ENCODE measurements around the gene ZMIZ1.
A peak's percentile ranks its signal among the peaks of the same experiment; 100 is the strongest.

ZMIZ1 gene

DNA sequence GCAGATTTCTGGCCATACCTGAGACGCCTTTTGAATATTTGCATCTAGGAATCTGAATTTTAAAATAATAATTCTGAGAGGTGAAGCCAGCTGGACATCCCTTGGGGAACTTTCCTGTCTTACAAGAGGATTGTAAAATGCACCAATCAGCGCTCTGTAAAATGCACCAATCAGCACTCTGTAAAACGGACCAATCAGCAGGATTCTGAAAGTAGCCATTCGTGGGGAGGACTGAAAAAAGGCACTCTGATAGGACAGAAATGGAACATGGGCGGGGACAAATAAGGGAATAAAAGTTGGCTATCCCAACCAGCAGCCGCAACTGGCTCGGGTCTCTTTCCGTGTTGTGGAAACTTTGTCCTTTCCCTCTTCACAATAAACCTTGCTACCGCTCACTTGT lies 288.4 kb downstream of the ZMIZ1 start:
- peak; percentile 3 for DNase-seq
- no peaks in the 10 kb centered on the region for H3K27me3 ChIP-seq (ENCODE audit: insufficient read depth, low read depth, severe bottlenecking)
- H3K36me3 ChIP-seq, result peaks cover 42% of the 10 kb centered on the region
- H3K27ac ChIP-seq, result no peak overlapping the region
- TF ChIP-seq, protein P1, sequence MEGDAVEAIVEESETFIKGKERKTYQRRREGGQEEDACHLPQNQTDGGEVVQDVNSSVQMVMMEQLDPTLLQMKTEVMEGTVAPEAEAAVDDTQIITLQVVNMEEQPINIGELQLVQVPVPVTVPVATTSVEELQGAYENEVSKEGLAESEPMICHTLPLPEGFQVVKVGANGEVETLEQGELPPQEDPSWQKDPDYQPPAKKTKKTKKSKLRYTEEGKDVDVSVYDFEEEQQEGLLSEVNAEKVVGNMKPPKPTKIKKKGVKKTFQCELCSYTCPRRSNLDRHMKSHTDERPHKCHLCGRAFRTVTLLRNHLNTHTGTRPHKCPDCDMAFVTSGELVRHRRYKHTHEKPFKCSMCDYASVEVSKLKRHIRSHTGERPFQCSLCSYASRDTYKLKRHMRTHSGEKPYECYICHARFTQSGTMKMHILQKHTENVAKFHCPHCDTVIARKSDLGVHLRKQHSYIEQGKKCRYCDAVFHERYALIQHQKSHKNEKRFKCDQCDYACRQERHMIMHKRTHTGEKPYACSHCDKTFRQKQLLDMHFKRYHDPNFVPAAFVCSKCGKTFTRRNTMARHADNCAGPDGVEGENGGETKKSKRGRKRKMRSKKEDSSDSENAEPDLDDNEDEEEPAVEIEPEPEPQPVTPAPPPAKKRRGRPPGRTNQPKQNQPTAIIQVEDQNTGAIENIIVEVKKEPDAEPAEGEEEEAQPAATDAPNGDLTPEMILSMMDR (IDR thresholded peaks at IDR 0.05; ENCODE audit: low read depth, low read length), result no peak
- no peak overlapping the region for H3K4me3 ChIP-seq (ENCODE audit: low read depth, low read length)
- H3K9me3 ChIP-seq (ENCODE audit: severe bottlenecking), result no peaks in the 10 kb centered on the region

DNA sequence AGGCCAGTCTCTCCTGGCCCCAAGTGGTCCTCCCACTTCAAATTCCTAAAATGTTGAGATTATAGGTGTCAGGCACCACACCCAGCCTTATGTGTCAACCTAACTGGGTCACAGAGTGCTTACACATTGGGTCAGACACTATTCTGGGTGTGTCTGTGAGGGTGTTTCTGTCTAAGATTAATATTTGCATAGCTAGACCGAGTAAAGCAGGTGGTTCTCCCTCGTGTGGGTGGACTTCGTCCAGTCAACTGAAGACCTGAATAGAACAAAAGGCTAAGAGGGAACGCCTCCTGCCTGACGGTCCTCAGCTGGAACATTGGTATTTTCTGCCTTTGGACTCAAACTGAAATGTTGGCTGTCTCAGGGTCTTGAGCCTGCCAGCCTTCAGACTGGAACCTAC lies 290.0 kb downstream of the ZMIZ1 start:
- no peaks in the 10 kb centered on the region for H3K27me3 ChIP-seq (ENCODE audit: insufficient read depth, low read depth, severe bottlenecking)
- TF ChIP-seq, protein P1 (IDR thresholded peaks at IDR 0.05; ENCODE audit: low read depth, low read length), result no peak
- H3K4me3 ChIP-seq (ENCODE audit: low read depth, low read length), result no peak overlapping the region
- H3K9me3 ChIP-seq (ENCODE audit: severe bottlenecking), result no peaks in the 10 kb centered on the region
- DNase-seq, result no peak
- H3K27ac ChIP-seq, result no peak overlapping the region
- peaks cover 26% of the 10 kb centered on the region for H3K36me3 ChIP-seq

DNA sequence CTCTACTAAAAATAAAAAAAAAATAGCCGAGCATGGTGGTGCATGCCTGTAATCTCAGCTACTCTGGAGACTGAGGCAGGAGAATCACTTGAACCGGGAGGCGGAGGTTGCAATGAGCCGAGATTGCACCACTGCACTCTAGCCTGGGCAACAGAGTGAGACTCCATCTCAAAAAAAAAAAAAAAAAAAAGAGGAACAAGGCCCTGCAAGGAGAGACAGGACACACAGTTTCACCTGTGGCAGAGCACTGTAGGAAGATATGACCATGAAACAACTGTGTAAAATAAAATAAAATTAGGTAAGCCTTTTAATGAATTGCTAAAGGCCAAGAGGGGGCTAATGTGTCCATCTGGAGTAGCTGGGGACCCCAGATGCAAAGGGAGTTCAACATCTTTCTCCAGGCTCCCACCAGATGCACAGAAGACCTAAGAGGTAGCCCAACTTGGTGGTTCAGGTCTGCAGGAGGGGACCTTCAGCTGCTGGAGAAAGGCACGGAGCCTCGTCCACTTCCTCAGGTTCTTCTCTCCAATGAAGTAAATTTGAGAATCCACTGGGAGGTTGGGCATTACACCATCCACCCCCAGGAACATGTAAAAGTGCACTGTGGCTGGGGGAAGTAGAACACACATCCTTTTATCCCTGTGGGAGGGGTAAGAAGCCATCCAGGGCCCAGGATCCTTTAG lies 291.2 kb downstream of the ZMIZ1 start:
- peak; percentile 2 for DNase-seq
- H3K9me3 ChIP-seq (ENCODE audit: severe bottlenecking), result no peaks in the 10 kb centered on the region
- no peak overlapping the region for H3K4me3 ChIP-seq (ENCODE audit: low read depth, low read length)
- H3K27me3 ChIP-seq (ENCODE audit: insufficient read depth, low read depth, severe bottlenecking), result no peaks in the 10 kb centered on the region
- H3K27ac ChIP-seq, result no peak overlapping the region
- H3K36me3 ChIP-seq, result peaks cover 14% of the 10 kb centered on the region
- TF ChIP-seq, protein P1 (IDR thresholded peaks at IDR 0.05; ENCODE audit: low read depth, low read length), result no peak

DNA sequence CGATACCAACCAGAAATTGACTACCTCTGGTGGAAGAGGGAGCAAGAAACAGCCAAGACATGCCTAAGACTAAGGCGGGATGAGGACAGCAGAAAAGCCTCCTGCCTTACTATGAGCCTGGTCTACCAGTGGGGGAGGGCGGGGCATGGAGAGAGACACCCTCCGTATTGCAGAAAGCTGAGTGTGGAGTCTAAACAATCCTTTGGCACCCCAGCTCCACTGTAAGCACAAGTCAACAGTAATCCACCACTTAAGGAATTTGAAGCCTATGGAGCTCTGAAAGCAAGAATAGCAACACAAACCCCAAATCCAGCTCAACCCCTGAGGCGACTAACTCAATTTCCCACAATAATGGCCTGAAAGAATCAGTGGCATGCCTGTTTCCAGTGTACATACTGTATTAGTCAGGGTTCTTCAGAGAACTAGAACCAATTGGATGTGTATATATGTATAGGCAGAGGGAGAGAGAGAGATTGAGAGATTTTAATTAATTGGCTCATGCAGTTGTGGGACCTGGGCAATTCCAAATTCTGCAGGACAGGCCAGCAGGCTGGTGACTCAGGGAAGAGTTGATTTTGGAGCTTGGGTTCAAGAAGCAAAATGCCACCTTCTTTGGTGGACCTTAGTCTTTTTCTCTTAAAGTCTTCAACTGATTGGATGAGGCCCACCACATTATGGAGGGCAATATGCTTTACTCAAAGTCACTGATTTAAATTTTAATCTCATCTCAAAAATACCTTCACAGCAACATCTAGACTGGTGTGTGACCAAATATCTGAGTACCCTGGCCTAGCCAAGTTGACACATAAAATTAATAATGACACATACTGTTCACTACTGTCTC lies 292.0 kb downstream of the ZMIZ1 start:
- Histone ChIP-seq H3K4me3 (ENCODE audit: low read depth, low read length) (no peak overlapping the region), H3K9me3 (ENCODE audit: severe bottlenecking) (no peaks in the 10 kb centered on the region), H3K36me3 (peaks cover 6% of the 10 kb centered on the region), H3K27ac (no peak overlapping the region), H3K27me3 (ENCODE audit: insufficient read depth, low read depth, severe bottlenecking) (no peaks in the 10 kb centered on the region)
- DNase-seq, result peak; percentile 2
- TF ChIP-seq, protein P1 (IDR thresholded peaks at IDR 0.05; ENCODE audit: low read depth, low read length), result no peak

DNA sequence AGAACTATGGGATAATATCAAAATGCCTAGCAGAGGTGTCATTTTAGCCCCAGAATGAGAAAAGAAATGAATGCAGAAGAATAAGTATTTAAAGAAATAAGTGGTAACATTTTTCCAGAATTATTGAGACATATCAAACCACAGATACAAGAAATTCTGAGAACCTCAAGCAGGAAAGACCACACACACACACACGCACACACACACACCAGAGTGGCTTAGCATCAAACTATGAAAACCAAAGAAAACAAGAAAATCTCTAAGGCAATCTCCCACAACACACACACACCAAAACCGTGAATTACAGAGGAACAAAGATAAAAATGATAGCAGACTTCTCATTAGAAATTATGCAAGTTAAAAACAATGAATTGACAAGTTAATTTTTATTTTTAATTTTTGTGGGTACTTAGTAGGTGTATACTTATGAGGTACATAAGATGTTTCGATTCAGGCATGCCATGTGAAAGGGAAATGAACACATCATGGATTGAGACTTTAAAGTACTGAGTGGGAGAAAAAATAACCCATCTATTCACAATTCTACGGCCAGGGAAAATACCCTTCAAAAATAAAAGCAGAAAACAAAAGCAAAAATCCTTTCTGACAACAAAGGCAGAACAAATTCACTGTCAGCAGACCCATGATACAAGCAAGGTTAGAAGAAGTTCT lies 293.1 kb downstream of the ZMIZ1 start:
- no peaks in the 10 kb centered on the region; the same call in none of the 2 replicates for H3K36me3 ChIP-seq
- no peak overlapping the region for H3K27ac ChIP-seq
- DNase-seq, result peak; percentile 0
- H3K9me3 ChIP-seq (ENCODE audit: severe bottlenecking), result no peaks in the 10 kb centered on the region
- H3K4me3 ChIP-seq (ENCODE audit: low read depth, low read length), result no peak overlapping the region
- TF ChIP-seq, protein P1 (IDR thresholded peaks at IDR 0.05; ENCODE audit: low read depth, low read length), result no peak
- no peaks in the 10 kb centered on the region for H3K27me3 ChIP-seq (ENCODE audit: insufficient read depth, low read depth, severe bottlenecking)

All from WERI-Rb-1 (cell line).